ENCODE results near the gene KCNG2.

KCNG2 gene

GRCh38 chr18:79922971-79923411, 125.3 kb downstream of the KCNG2 start:
- Mint-ChIP-seq H3K27me3 (ENCODE audit: low read depth) (no peaks in the 10 kb centered on the region), H3K4me3 (no peak overlapping the region), H3K4me1 (ENCODE audit: low read depth) (no peaks in the 10 kb centered on the region), H3K9me3 (no peaks in the 10 kb centered on the region), H3K36me3 (ENCODE audit: low read depth) (peaks cover 26% of the 10 kb centered on the region), H3K27ac (no peak overlapping the region)
- DNase-seq (ENCODE audit: low spot score), result no peak

- Mint-ChIP-seq H3K4me3 (no peak overlapping the region), H3K27ac (no peak overlapping the region), H3K36me3 (ENCODE audit: low read depth) (peaks cover 32% of the 10 kb centered on the region), H3K27me3 (ENCODE audit: low read depth) (no peaks in the 10 kb centered on the region), H3K9me3 (peaks cover 5% of the 10 kb centered on the region), H3K4me1 (ENCODE audit: low read depth) (no peaks in the 10 kb centered on the region)
- no peak for DNase-seq (ENCODE audit: low spot score)
These were observed 126.3 kb downstream of the KCNG2 start for GRCh38 chr18:79923896-79924585.

GRCh38 chr18:79924814-79925731, 127.3 kb downstream of the KCNG2 start:
- Mint-ChIP-seq H3K36me3 (ENCODE audit: low read depth) (peaks cover 40% of the 10 kb centered on the region), H3K9me3 (peaks cover 16% of the 10 kb centered on the region), H3K27me3 (ENCODE audit: low read depth) (no peaks in the 10 kb centered on the region), H3K4me1 (ENCODE audit: low read depth) (no peaks in the 10 kb centered on the region), H3K27ac (no peak overlapping the region), H3K4me3 (no peak overlapping the region)
- no peak for DNase-seq (ENCODE audit: low spot score)

DNA sequence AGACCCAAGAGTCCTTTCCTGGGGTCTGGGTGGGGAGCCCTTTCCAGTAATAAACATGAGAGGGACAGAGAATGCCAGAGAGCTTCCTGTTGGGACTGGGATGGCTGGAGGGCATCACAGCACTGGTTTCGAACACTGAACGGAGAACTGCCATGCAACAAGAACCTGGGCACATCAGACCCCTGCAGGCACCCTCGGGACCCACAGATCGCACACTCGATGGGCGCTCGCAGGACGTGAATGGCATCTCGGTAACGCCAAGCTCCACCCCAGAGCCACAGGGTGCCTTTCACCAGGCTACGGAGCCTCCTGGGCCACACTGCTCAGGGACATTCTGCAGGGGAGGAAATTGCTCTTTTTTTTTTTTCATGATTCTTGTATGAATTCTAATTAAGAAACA, 128.6 kb downstream of the KCNG2 start:
- no peaks in the 10 kb centered on the region for H3K4me1 Mint-ChIP-seq (ENCODE audit: low read depth)
- H3K9me3 Mint-ChIP-seq, result peaks cover 24% of the 10 kb centered on the region
- H3K27ac Mint-ChIP-seq, result no peak overlapping the region
- peaks cover 47% of the 10 kb centered on the region for H3K36me3 Mint-ChIP-seq (ENCODE audit: low read depth)
- no peaks in the 10 kb centered on the region for H3K27me3 Mint-ChIP-seq (ENCODE audit: low read depth)
- no peak overlapping the region for H3K4me3 Mint-ChIP-seq
- no peak for DNase-seq (ENCODE audit: low spot score)

- H3K27me3 Mint-ChIP-seq (ENCODE audit: low read depth), result no peaks in the 10 kb centered on the region
- H3K9me3 Mint-ChIP-seq, result peaks cover 28% of the 10 kb centered on the region
- H3K4me3 Mint-ChIP-seq, result no peak overlapping the region
- no peak for DNase-seq (ENCODE audit: low spot score)
- H3K4me1 Mint-ChIP-seq (ENCODE audit: low read depth), result no peaks in the 10 kb centered on the region
- no peak overlapping the region for H3K27ac Mint-ChIP-seq
- peaks cover 45% of the 10 kb centered on the region for H3K36me3 Mint-ChIP-seq (ENCODE audit: low read depth)
These were observed 129.2 kb downstream of the KCNG2 start for GRCh38 chr18:79926715-79927606.

DNA sequence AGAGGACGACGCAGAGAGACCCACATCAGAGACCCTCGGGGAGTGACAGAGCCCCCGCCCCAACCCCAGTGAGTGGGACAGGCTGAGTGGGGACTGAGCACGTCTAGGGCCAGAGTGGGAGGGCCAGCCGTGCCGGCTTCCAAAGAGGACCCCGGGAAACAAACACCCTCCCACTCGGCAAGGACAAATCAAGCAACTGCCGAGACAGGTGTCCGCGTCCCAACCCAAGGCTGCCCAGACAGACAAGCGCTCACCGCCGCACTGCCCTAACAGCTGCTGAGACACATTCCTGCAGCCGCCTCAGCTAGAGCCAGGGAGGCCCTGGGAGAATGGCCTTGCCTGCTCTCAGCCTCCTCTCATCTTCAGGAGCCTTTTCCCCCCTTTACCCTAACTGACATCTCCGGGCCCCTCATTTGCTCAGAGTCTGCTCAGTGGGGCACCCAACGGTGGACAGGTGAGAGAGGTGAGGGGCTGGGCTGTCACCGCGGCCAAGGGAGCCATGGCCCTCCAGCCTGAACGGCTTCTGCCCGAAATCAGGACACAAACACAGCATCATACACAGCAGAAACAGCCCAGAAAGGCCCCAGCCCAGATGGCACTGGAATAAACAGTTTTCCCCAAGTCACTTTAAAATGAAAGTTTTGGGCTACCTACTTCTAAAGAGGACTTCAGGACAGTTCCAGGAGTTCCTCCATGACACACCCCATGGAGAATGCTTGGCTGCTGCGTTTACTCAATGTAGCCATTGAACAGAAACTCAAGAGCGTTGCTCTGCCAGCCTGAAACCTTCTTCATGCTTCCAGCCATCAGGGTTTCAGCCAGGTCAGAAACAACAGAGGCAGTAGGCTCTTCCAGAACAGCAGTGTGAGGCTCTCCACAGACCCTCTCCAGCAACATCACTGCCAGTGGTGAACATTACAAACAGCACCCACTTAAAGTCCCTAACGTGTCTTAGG, 130.1 kb downstream of the KCNG2 start:
- H3K36me3 Mint-ChIP-seq (ENCODE audit: low read depth), result peaks cover 53% of the 10 kb centered on the region
- peaks cover 38% of the 10 kb centered on the region for H3K9me3 Mint-ChIP-seq
- H3K27ac Mint-ChIP-seq, result no peak overlapping the region
- H3K27me3 Mint-ChIP-seq (ENCODE audit: low read depth), result no peaks in the 10 kb centered on the region
- H3K4me3 Mint-ChIP-seq, result no peak overlapping the region
- no peak for DNase-seq (ENCODE audit: low spot score)
- no peaks in the 10 kb centered on the region for H3K4me1 Mint-ChIP-seq (ENCODE audit: low read depth)

GRCh38 chr18:79928563-79928960, 130.8 kb downstream of the KCNG2 start:
- no peak for DNase-seq (ENCODE audit: low spot score)
- H3K4me3 Mint-ChIP-seq, result no peak overlapping the region
- H3K9me3 Mint-ChIP-seq, result peaks cover 44% of the 10 kb centered on the region
- H3K27me3 Mint-ChIP-seq (ENCODE audit: low read depth), result no peaks in the 10 kb centered on the region
- peaks cover 56% of the 10 kb centered on the region for H3K36me3 Mint-ChIP-seq (ENCODE audit: low read depth)
- no peak overlapping the region for H3K27ac Mint-ChIP-seq
- no peaks in the 10 kb centered on the region for H3K4me1 Mint-ChIP-seq (ENCODE audit: low read depth)

GRCh38 chr18:79930020-79930642, 132.4 kb downstream of the KCNG2 start:
- no peak overlapping the region for H3K4me3 Mint-ChIP-seq
- no peak for DNase-seq (ENCODE audit: low spot score)
- no peak overlapping the region for H3K27ac Mint-ChIP-seq
- H3K27me3 Mint-ChIP-seq (ENCODE audit: low read depth), result no peaks in the 10 kb centered on the region
- peaks cover 63% of the 10 kb centered on the region for H3K36me3 Mint-ChIP-seq (ENCODE audit: low read depth)
- peaks cover 48% of the 10 kb centered on the region for H3K9me3 Mint-ChIP-seq
- H3K4me1 Mint-ChIP-seq (ENCODE audit: low read depth), result no peaks in the 10 kb centered on the region

GRCh38 chr18:79931475-79931874, 133.7 kb downstream of the KCNG2 start:
- Mint-ChIP-seq H3K4me1 (ENCODE audit: low read depth) (no peaks in the 10 kb centered on the region), H3K27me3 (ENCODE audit: low read depth) (no peaks in the 10 kb centered on the region), H3K27ac (no peak overlapping the region), H3K4me3 (no peak overlapping the region), H3K9me3 (peaks cover 61% of the 10 kb centered on the region), H3K36me3 (ENCODE audit: low read depth) (peaks cover 77% of the 10 kb centered on the region)
- DNase-seq (ENCODE audit: low spot score), result no peak

DNA sequence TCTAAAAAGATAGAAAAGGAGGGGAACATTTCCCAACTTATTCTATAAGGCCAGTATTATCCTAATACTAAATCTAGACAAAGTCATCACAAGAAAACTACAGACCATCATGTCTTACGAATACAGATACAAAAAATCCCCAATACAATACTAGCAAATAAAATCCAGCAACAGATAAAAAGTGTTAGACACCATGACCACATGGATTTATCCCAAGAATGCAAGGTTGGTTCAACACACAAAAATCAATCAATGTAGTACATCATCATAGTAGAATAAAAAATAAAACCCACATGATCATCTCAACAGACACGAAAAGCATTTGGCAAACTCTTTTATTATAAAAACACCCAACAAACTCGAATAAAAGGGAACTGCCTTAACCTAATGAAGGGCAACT, 135.2 kb downstream of the KCNG2 start:
- H3K9me3 Mint-ChIP-seq, result peaks cover 65% of the 10 kb centered on the region
- H3K36me3 Mint-ChIP-seq (ENCODE audit: low read depth), result peaks cover 89% of the 10 kb centered on the region
- DNase-seq (ENCODE audit: low spot score), result no peak
- no peaks in the 10 kb centered on the region for H3K4me1 Mint-ChIP-seq (ENCODE audit: low read depth)
- H3K27me3 Mint-ChIP-seq (ENCODE audit: low read depth), result no peaks in the 10 kb centered on the region
- H3K4me3 Mint-ChIP-seq, result no peak overlapping the region
- H3K27ac Mint-ChIP-seq, result no peak overlapping the region

GRCh38 chr18:79933765-79934164, 136.0 kb downstream of the KCNG2 start:
- Mint-ChIP-seq H3K36me3 (ENCODE audit: low read depth) (peaks cover 86% of the 10 kb centered on the region), H3K27ac (no peak overlapping the region), H3K4me1 (ENCODE audit: low read depth) (no peaks in the 10 kb centered on the region), H3K27me3 (ENCODE audit: low read depth) (no peaks in the 10 kb centered on the region), H3K4me3 (no peak overlapping the region), H3K9me3 (peaks cover 62% of the 10 kb centered on the region)
- no peak for DNase-seq (ENCODE audit: low spot score)

GRCh38 chr18:79934311-79935097, 136.8 kb downstream of the KCNG2 start:
- Mint-ChIP-seq H3K4me3 (no peak overlapping the region), H3K36me3 (ENCODE audit: low read depth) (peaks cover 85% of the 10 kb centered on the region), H3K4me1 (ENCODE audit: low read depth) (no peaks in the 10 kb centered on the region), H3K27me3 (ENCODE audit: low read depth) (no peaks in the 10 kb centered on the region), H3K27ac (no peak overlapping the region), H3K9me3 (peaks cover 55% of the 10 kb centered on the region)
- no peak for DNase-seq (ENCODE audit: low spot score)
